Activated effector memory CD4-positive, alpha-beta T cell treated with Interleukin-2 at 50 U/mL for 16 hours (primary cell): Measurements from ENCODE around the gene LRRC4C.

Experiments
- DNase-seq: peaks from one replicate; pipeline ENCODE4 v3.0.0-alpha.2; 2020

Gene LRRC4C

DNA sequence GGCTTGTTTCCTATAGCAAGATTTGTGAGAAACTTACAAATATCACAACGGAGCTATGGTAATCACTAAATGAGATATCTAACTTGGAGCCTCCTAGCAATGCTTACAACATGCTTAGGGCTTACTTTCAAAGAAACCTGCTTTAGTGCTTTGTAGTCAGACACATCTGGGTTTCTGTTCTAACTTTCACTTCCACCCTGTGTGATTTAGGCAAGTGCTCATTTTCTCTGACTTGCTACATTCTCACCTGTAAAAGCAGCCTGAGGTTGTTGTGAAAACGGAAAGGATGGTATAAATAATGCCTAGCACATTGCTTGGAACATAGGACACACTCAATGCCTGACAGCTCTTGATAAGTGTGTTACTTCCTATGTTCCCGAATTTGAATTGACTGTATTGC lies 45.6 kb downstream of the LRRC4C start:
- no peak for DNase-seq

DNA sequence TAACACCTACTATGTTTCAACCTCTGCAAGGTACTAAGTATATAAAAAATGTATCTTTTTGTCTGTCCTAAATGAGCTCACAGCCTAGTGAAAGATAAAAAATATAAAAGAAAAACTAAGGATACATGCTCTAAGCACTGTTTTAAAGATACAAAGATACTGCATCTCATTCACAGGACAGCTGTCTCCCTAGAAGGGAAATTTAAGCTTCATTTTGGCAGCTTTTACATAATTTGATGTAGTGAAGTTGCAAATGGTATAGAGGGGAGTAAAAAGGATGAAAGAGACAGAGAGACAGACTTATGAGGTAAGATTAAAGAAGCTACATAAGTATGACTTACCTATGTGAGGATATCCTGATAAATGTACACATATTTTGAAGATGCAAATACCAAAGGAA lies 53.6 kb downstream of the LRRC4C start:
- DNase-seq = no peak

DNA sequence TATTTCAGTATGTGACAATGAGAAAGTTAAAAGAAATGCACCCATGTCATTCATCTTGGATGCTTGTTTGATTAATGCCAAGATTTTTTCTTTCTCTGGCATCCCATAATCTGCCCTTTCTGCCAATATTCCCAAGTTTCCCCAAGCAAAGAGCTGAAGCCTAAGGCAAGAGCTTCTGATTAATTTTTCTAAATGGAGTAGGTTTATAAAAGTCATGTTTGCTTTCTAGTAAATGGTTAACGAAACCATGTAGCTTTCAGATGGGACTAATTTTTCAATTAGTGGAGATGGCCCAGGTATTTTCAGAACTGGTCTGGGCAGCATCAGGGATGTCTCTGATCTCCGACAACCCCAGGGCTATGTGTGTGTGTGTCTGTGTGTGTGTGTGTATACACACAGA lies 55.3 kb downstream of the LRRC4C start:
- DNase-seq = no peak

DNA sequence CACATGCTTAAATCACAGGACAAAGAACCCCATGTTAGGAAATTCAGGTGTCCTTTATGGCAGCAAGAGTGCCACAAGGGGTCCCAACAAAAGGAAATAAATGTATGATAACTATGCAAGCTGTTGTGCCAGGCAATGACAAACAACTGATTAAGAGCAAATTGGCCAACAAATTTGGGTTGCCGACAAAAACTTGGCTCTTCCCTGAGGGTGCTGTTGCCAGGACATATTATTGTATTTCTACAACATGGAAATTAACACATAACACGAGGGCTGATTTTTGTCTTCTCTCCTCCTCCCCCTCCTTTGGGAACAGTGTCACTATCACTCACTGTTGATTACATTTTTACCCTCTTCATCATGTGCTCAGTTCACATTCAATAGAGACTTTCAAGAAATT lies 56.0 kb downstream of the LRRC4C start:
- no peak for DNase-seq

DNA sequence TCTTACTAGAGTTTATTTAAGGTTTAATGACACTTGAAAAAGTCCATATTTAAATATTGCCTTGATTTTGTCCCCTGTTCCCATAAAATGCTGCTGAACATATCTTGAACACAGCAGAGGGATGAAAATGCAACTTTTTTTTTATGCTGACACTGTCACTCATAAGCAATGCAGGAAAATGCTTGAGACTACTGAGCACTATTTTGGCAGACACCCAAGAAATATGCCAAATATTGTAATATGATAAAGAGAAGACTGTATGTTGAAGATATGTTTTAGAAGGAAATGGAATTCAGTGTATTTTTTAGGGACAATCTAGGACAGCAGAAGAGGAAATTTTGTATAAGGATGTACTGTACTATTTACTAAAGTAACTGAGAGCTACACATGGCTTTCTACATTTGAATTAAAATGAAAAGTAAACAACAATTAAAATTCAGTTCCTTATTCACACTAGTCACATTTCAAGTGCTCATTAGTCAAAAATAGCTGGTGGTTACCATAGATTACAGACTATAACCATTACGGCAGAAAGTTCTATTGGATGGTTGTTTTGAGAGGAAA lies 58.6 kb downstream of the LRRC4C start:
- no peak for DNase-seq

DNA sequence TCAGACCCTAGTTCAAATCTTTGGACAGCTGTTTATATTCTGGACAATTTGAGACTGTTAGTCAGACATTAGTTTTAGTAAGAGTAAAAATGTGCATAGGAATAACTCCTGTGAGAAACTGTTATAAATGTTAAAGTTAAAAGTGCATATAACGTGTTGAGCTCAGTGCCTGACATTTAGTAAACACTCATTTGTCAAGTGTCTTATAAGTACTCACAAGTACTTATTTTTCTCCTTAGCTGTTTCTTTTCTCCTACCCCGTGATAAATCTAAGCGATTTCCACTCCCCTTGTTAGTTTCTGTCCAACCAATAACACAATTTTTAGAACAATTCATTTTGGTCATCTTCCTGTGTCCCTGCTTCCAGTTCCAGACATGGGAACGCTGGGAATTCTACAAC lies 59.3 kb downstream of the LRRC4C start:
- DNase-seq = no peak

DNA sequence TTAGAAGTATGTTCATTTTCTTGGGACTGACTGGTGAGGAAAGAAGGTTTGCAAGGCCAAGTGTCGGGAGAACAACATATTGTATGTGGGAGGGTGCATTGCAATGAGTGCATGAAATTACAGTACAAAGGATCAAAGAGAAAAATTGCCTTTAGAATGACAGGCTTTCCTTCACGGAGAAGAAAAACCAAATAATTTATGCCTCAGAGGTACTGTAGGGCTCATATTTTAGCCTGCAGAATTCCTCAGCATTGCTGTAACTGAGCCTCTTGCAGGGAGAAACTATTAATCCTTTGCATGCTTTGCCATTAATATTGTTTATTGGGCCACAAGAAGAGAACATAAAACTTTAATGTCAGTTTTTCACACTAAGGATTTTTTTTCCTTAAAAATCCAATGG lies 60.1 kb downstream of the LRRC4C start:
- DNase-seq = no peak

DNA sequence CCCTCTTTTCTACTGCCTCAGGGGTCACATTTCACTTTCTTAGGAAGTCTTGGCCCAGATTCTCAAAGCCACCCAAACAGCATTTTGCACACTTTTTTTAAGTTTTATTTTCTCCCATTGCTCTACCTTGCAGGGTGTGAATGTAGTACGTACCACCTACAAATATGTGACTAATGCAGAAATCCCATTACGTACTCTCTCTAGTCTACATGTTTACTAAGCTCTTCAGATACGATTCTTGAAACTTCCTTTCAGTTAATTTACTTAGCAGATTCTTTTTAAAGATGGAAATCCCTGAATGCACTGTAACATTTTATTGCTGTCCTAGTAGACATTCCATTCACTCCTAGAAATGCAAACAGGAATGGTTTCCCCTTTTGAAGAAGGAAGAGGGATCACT lies 61.3 kb downstream of the LRRC4C start:
- no peak for DNase-seq

DNA sequence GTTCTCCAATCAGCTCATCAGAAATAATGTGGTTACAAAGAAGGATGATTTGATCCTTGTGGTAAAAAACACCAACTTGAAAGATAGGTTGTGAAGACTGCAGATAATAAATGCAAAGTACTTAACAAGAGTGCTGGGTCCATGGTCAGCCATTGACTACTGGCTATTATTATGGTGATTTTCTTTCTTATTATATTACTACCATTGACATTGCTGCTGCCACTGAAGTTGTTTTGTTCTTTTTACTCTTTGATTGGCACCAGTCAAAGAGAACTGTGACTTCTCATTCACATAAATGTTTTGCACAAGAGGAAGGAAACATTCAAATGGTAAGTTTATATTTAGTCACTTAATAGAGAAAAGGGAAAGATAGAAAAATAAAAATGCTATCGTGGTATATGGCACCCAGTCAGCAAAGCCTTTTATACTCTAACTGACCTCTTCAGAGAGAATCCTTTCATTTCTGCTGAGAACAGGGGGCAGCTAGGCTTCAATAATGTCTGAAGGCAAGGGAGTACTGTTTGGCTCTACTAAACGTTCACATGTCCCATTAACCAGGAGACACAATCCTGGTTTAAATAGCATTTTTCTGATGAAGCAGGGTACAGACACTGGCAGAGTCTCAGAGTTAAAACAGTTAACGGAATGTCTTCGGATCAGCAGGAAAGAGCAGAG lies 64.8 kb downstream of the LRRC4C start:
- DNase-seq = no peak

DNA sequence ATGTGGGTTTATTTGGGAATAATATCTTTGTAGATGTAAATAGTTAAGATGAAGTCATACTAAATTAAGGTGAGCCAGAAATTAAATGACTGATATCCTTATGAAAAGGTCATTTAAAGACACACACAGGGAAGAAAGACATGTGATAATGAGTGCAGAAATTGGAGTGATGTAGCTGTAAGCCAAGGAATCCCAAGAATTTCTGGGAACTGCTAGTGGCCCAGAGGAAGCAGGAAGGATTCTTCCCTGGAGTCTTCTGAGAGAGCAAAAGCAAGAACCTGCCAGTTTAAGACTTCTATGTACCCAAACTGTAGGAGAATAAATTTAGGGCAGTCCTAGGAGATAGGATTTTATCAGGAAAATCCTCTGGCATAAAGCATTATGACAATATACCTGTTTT lies 66.9 kb downstream of the LRRC4C start:
- no peak for DNase-seq

DNA sequence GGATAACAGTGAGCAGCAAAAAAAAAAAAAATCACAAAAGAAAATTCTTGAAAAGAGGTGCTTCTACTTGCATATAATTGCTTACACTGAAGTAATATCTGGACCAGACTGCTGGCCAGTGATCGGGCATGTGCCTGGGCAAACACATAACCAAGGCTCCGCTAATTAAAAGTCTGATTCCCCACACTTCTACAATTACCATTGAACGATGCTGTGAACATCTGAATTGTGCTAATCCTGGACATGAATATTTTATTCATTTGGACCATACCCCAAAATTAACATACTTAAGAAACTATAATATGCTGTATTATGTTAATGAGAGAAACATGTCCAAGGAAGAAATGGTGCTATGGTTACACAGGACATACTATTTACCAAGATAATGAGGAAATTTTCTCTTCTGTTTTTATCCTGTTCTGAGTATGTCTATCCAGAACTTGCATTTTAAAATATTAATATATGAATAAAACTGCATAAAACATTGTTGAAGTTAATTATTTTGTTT lies 69.8 kb downstream of the LRRC4C start:
- no peak for DNase-seq

DNA sequence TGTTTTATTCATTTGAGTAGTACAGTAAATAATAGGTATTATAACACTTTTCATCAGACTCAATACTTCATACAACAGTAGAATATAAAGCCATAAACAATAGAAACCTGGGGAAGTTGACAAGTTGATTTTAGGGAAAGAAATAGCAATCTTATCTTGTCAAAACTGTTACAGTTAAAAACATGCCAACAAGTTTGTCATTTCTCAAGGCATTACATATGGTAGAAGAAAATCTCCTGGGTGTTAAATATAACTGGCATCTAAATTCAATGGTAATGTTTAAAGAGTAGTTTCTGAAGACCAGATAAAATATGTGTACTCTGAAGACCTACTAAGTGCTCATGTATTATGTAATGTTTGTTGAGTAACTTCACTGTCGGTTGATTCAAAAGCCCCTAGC lies 75.1 kb downstream of the LRRC4C start:
- no peak for DNase-seq

DNA sequence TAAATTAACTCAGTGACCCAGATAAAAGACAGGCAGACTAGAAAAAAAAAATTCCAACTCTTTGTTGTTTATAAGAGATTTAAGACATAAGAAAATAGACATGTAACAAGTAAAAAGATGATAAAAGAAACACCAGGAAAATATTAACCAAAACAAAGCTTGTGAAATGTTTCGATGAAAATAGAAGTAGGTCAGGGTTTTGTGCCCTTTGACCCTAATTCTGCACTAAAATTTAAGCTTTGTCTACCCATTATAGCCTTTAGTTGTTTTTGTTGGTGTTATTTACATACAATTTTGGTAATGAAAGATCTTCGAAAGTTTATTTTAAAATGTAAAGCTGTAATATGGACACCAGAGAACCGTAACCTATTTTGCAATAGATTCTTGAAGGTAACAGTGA lies 75.7 kb downstream of the LRRC4C start:
- no peak for DNase-seq

DNA sequence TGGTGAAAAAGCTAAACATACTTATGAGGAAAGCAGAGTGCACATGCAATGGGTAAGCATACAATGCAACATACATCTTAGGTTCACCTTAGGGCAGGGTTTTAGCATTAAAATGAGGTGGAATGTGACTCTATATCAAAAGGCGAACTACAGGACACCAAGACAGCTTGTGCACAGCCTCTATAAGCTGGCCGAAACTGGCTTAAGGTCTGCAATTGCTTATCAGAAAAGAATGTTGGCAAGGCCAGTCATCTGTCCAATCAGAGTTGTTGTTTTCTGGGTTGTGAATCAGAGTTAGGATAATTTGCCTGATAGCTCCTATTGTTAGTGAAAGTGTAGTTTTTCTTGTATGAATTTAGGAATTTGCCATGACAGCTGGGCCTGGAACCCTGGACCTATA lies 76.5 kb downstream of the LRRC4C start:
- DNase-seq = no peak

DNA sequence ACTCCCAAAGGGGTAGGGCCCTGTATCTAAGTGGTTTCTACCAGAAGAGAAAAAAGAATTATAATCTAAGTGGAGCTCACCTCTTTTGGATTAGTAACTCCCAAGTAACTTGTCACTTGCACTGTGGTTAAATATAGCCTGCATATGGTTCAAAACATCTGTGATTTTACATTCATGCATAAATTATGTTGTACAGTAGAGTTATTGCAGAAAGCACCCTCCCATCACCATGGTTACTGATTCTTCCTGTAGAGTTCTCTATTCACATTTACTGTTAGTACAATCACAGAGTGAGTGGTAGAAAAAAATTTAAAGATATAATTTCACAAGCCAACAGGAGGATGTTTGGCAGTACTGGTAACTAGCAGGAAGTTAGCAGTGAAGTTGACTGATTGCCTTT lies 80.4 kb downstream of the LRRC4C start:
- DNase-seq = no peak

DNA sequence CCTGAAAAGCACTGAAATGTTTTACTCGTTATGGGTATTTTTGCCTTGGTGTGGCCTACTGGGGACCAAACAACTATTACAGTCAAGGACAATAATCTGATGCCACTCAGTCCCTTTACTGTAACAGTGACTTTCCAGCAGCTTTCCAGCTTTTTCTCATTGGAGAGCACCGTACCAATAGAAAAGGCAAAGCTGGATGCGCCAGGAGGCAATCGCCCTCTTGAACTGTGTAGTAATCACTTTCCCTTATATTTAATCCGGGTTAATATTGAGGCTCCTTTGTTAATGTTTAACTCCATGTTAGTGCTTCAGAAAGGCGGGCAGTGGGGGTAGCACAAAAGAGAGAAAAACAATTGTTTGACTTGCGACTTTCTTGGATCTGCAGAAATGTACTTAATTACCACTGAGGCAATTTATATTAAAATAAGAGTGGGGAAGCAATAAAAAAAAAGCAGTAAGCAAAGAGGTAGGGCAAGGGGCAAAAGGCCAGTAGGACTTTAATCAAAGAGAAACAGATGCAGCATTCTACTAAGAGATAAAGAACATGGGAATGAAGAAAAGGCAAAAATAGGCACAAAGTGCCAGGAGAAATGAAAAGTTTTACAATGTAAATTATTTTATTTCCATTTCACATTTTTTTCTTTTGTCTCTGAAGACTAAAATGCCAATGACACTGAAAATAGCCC lies 81.6 kb downstream of the LRRC4C start:
- no peak for DNase-seq

DNA sequence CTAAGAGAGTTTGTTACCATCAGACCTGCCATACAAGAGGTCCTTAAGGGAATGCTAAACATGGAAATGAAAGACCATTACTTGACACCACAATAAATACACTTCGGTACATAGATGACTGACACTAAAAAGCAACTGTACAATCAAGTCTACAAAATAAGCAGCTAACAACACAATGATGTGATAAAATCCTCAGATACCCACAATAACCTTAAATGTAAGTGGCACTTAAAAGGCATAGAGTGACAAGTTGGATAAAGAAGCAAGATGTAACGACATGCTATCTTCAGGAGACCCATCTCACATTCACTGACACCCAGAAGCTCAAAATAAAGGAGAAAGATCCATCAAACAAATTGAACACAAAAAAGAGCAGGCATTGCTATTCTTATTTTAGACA lies 107.6 kb downstream of the LRRC4C start:
- DNase-seq = no peak

DNA sequence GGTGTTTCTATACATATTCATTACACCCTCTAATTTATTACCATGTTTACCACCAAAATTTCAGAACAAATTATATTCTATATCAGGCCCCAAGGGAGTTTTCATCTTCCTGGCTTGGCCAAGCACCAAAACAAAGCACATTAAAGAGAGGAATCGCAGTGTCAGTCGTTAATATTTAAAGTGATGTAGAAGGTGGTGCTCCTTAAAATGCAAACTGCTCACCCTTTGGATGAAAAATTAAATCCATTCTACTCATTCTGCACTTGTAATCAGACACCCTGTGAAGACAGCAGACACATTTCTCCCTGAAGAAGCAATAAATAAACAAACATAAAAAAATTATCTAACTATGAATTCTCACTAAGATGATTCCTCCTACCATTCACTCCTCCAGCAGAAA lies 113.4 kb downstream of the LRRC4C start:
- no peak for DNase-seq

DNA sequence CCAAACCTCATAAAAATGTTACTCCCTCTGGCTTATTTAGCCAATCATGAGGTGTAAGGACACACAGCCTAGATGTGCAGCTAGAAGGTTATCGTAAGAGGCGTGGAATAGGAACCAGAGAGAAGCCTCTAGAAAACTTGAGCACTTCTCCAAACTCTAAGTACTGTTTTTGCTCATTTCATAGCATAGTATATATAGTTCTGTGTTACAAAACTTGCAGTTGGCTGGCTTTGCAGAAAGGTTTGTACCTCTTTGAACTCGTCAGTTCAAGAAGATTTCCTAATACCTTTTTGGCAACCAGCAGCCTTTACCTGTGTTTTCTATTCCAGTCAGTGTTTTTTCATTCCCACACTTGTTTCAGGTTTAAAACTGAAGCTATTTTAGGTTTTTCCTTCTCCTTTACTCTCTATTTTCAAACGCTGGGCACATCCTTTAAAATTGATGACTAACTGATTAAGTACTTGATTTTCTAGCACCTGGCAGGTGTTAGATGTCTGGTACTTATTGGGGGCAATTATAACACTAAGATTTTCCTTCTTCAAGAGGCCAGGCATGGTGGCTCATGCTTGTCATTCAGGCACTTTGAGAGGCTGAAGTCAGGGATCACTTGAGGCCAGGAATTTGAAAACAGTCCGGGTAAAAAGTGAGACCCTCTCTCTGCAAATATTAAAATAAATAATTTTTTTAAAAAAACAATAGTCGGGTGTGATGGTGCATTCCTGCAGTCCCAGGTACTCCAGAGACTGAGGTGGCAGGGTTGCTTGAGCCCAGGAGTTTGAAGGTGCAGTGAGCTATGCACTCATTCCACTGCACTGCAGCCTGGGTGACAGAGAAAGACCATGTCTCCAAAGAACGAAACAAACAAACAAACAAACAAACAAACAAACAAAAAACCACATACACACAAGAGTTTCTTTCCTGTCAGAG lies 125.2 kb downstream of the LRRC4C start:
- no peak for DNase-seq

DNA sequence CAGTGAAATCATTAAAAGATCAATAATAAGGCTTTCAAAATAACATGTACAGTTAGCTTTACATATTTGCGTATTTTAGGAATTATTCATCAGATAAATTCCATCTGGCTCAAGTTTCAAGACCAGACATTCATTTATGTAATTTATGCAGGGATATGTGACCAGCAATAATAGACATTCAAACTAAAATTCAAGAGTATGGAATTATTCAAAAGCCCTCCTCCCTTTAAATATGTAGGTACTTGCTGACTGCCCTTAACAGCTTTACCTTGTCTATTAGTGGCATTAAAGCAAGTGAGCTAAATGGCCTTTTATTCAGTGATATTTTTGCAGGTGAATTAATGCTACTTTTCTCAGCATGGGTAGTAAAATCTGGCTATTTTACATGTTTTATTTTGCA lies 126.1 kb downstream of the LRRC4C start:
- no peak for DNase-seq

DNA sequence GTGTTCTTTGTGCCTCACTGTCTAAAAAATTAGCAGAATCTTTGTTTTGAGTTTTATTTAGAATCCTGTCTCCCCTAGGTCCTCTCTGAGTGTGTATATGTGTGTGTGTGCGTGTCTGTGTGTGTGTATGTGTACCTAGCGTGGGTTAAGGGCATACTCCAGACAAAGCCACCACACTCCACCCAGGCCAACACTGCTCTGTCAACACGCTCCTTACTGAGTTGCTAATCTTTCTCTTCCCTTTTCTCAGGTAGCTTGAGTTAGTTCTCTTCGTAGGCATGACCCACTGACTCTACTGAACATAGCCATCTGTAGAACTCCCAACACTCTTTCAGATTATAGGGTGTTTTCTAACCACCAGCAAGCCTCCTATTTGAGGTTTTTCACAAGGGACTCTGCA lies 131.1 kb downstream of the LRRC4C start:
- no peak for DNase-seq

DNA sequence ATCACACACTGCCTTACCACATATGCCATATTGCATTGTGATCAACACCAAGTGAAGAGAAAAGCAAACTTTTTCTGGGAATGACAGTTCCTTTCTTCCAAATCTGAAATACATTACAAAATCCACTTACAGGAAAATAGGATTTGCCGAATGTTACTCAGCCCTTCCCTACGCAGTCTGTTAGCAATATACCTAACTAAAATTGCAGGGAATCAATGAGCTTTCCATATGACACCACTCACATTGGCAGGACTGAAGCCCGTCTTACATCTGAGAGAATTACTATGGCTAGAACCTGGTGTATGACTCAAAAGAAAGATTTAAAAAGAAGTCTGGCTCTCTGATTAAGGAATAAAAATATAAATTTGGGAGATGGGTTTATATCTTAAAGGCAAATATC lies 136.0 kb downstream of the LRRC4C start:
- DNase-seq = no peak

DNA sequence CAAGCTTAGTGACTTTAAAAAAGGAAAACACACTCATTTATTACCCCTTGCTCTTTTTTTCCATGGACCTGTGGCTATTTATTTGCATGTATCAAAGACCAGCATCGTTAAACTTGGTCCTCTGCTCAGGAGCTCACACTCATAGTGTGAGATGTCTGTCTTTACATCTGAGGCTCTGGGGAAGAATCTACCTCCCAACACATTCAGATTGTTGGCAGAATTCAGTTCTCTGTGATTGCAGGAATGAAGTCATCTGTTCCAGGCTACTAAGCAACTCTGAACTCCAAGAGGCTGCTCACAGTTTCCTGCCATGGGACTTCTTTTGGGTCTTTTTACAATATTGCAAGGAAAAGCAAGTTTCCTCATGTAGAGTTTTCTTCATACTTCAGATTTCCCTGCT lies 138.8 kb downstream of the LRRC4C start:
- no peak for DNase-seq
